NT2/D1 (cell line): Measurements from ENCODE around the gene GFER.

Source experiments
- SUZ12 ChIP-seq: IDR thresholded peaks from 2 replicates; pipeline ENCODE4 v1.6.1; 2011; ENCODE audit not compliant: insufficient read length, insufficient read depth; ENCODE audit errors: extremely low read depth
- YY1 ChIP-seq: IDR thresholded peaks from 2 replicates; pipeline ENCODE4 v1.6.1; 2011; ENCODE audit not compliant: insufficient read length, insufficient read depth
- ZNF274 ChIP-seq: IDR thresholded peaks from 2 replicates; pipeline ENCODE4 v1.6.1; 2011; ENCODE audit warnings: mild to moderate bottlenecking, low read depth, low read length

- no peak for TF ChIP-seq SUZ12
- no peak for TF ChIP-seq ZNF274
- TF ChIP-seq YY1, result no peak
Observed at GRCh38 chr16:1998360-1998835, 14.4 kb downstream of the GFER start.
